Measurements from ENCODE around the gene TREML1. TPM values are rescaled to one million over a fixed set of nuclear protein-coding genes. Genes with fewer than 3 reads are reported as not detected.
"Not testable (repeated sequence)": the region's sequence is repeated elsewhere in the genome, so short reads cannot be mapped to it uniquely, and the experiment has no call there.

TREML1 gene
- total RNA-seq, 1 donor from 2014 or later = not detected

DNA sequence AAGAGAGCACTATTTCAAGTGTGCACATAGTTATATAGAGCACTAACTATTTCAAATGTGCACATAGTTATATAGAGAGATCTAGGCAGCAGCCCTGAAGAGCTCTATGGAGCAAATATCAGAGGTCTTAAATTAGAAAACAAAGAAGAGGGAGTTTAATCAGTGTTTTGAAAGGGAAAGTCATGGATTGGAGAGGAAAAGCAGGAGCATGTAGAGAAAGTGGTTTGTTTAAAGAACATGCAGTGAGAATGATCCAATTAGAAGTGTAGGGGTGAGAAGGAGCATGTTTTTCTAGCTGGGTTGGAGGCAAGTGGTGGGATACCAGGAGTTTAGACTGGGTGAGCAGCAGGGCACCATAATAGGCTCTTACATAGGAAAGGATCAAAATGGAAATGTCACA is 17.2 kb downstream of the TREML1 start:
- DNase-seq = no peak

DNA sequence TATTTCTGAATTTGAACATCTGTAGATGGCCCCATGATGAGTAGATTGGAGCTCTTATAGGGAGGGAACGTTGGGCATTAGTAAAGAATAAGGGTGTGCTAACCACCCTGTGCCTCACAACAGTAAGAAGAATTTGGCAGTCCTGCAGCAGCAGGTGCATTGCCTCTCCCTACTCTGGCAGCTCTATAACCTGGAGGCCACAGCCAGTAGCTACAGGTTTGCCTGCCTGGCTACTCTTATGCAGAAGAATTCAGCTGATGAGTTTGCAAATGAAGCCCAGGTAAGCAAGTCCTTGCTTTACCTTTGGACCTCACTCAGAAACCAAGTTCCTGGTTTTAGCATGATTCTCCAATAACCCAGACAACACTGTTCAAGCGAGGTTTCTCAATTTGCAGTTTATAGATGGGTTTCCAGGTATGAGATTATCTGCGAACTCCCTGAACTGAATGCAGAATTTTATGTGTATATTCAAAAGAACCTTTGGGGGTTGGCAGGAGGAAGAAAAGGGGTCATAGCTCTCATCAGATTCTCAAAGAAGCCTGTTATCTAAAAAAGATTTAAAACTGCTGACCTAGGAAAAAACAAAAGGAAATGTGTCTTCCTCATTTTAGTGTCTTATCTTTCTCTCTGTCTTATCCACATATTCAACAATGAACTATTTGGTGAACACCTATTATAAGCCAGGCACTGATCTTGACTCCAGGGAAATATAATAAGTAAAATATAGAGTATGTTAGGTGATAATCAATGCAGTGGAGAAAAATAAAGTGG is 18.9 kb downstream of the TREML1 start:
- no peak for DNase-seq

DNA sequence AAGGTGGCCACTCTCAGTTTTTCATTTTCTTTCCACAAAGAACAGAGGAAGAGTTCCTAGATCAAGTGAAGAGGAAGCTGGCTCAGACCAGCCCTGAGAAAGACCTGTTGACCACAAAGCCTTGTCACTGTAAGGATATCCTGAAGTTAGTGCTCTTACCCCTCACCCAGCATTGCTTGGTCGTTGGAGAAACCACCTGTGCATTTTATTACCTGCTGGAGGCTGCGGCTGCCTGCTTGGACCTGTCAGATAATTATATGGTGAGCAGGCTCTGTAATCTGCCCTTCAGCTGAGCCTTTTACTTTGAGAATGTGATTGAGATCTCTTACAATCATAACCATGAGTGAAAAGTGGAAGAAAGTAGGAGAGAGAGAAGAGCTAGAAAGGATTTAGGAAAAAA is 21.9 kb downstream of the TREML1 start:
- DNase-seq = no peak

DNA sequence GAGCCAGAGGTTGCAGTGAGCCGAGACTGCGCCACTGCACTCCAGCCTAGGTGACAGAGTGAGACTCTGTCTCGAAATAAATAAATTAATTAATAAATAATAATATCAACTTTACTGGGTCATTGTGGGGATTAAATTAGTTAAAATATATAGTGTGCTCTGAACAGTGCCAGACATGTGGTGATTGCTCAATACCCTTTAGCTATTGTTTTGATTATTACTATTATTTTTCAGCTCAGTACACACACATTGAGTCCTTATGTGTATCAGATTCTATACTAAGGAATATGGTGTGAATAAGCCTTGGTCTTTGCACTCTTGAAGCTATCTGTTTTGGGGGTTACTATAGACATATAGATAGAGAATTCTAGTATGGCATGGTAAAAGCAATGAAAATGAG is 28.9 kb downstream of the TREML1 start:
- DNase-seq = no peak

DNA sequence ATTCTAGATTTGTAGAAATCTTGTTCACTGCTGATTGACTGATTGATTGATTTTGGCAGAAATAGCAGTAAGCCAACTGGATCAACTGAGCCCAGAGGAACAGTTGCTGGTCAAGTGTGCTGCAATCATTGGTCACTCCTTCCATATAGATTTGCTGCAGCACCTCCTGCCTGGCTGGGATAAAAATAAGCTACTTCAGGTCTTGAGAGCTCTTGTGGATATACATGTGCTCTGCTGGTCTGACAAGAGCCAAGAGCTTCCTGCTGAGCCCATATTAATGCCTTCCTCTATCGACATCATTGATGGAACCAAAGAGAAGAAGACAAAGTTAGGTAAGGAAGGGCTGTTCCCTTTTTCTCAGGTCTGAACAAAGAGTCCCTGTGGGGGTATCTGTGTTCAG is 31.2 kb downstream of the TREML1 start:
- no peak for DNase-seq

DNA sequence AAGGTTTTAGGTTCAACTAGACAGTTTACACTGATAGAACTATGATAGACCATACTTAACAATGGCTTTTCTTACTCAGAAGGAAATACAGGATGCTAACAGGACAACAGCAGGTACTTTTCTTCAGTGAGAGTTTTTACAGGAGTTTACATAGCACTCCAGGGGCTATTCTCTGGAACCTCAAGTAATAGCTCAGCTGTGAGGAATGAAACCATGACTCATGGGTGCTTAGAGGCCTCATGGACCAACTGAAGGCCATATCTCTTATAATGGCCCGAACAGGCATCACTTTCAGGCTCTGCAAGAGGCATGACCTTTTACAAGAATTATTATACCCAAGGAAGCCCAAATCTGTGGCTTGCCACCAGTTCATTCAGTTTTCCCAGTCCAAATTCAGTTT is 31.8 kb downstream of the TREML1 start:
- no peak for DNase-seq

DNA sequence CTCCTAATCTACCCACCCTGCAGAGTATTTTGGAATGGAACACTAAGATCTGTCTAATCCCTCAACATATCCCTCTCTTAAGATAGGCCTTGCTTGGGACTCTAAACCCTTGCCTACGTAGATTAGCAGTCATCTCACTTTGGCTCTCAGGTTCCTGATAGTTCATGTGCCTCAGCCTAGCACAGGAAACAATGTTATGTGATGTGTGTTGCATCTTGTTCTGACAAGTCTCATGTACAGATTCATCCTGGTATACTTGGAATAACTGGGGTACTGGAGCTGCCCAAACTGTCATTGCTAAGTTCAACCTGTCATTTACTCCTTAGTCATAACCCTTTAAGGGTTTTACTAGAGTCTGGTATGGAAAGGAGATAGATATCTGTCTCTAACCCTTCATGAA is 34.1 kb downstream of the TREML1 start:
- DNase-seq = no peak

DNA sequence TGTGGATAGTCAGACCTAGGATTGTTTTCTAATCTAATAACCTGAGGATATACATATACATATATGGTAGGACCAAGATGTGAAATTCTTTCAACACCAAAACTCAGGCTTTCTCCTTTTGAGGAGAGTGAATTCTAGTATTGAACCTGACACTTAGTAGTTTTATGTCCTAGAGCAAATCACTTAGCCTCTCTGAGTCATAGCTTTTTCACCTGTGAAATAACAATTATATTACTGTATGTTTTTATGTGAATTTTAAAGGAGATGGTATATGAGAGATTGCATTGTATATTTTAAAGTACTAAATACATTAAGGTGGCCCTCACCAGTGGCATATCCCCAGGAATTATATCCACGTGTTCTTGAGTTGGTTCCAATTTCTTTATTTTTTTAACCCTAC is 34.6 kb downstream of the TREML1 start:
- DNase-seq = no peak

DNA sequence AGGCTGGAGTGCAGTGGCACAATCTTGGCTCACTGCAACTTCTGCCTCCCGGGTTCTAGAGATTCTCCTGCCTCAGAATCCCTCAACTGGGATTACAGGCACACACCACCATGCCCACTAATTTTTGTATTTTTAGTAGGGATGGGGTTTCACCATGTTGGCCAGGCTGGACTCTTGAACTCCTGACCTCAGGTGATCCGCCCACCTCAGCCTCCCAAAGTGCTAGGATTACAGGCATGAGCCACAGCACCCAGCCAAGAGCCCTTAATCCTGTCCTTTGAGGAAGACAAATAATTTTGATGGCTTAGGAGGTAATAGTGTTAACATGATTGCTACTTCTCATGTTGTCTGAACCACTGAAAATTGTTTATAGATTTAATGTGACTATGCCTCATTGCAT is 39.1 kb downstream of the TREML1 start:
- not testable (repeated sequence) for DNase-seq

DNA sequence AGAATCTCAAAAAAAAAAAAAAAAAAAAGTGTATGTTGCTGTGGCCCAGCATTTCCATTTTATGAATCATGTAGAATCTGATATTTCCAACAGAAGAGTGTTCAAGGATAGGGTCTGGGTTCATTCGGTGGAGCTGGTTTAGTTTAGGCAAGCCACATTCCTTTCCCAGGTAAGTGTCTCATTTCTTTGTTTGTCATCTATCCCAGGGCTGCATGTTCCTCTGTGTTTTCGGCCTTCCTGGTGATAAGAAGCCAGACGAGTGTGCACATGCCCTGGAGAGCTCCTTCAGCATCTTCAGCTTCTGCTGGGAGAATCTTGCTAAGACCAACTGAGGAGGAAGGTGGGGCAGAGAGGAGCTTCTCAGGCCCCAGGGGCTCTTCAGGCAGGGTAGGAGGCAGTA is 43.1 kb downstream of the TREML1 start:
- DNase-seq = no peak

DNA sequence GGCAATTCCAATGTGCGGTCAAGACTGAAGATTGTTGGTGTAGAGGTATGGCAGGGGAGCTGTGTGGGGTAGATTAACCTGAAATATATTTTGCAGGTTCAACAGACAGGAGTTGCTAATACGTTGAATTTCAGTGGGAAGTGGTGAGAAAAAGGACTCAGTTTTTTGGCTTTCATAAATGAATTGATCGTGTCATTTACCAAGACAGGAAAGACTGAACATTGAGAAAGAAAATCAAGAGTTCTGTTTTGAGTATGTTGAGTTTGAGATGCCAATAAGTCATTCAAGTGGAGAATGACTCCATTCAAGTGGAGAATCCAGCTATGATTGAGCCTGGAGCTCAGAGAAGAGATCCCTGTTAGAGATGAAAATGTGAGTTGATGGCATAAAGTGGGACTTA is 50.3 kb downstream of the TREML1 start:
- no peak for DNase-seq

DNA sequence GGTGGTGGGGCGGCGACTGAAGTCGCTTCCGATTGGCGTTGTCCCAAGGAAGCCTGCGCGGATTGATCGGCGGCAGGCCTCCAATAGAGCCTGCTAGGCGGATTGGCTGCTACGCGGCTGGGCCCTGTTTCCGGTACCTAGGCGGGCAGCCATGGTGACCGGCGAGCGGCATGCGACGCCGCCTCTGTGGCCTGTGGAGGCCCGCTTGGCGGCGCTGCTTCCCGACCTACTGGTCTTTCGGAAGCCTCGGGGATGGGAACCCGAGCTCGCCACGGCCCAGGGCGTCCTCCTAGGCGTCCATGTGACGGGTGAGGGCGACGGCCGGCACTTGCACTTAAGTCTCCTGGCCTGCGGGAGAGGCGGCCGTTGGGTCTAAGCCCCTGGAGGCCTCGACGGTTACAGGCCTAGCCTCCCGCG is 53.3 kb downstream of the TREML1 start:
- DNase-seq = no peak

Other genes starting within 250 kb of the TREML1 start
- 0.14 and 0.17 TPM in 2 replicates for gene UNC5CL, start 115.1 kb downstream of the TREML1 start, total RNA-seq
- not detected in 2 replicates for gene TSPO2, start 111.9 kb downstream of the TREML1 start, total RNA-seq
- 0.19 TPM in 1 of 2 replicates, not detected in the other for gene APOBEC2, start 101.1 kb downstream of the TREML1 start, total RNA-seq
- 11.2 and 11.6 TPM in 2 replicates for gene OARD1, start 82.0 kb downstream of the TREML1 start, total RNA-seq
- 16.2 and 22.6 TPM in 2 replicates for gene NFYA, start 81.4 kb downstream of the TREML1 start, total RNA-seq
- not detected in 2 replicates for gene TREM2, start 8.8 kb upstream of the TREML1 start, total RNA-seq
- not detected in 2 replicates for gene TREML2, start 46.8 kb upstream of the TREML1 start, total RNA-seq
- not detected in 2 replicates for gene TREML4, start 74.0 kb upstream of the TREML1 start, total RNA-seq
- not detected in 2 replicates for gene TREM1, start 132.3 kb upstream of the TREML1 start, total RNA-seq
- not detected in 2 replicates for gene NCR2, start 181.3 kb upstream of the TREML1 start, total RNA-seq

Data from dermis blood vessel endothelial cell (primary cell).